AG04449 (cell line): Measurements from ENCODE around the gene FCER1G.
A peak's percentile ranks its signal among the peaks of the same experiment; 100 is the strongest.
"Not testable (repeated sequence)": the region's sequence is repeated elsewhere in the genome, so short reads cannot be mapped to it uniquely, and the experiment has no call there.

Experiments
- CTCF ChIA-PET: fragments of 350-600 bp; formaldehyde crosslinking; extraction: SDS; loops from one replicate; lab custom pipeline; 2021; ENCODE audit warnings: antibody characterized with exemption; lab: Yijun Ruan, JAX
- POLR2A ChIA-PET: fragments of 400-600, 350-600 bp; formaldehyde crosslinking; extraction: SDS; loops from one replicate; lab custom pipeline; 2020; ENCODE audit warnings: antibody characterized with exemption, inconsistent platforms; lab: Yijun Ruan, JAX
- DNase-seq: peaks from one replicate; pipeline ENCODE4 v3.0.0-alpha.2; 2010; ENCODE audit warnings: low read depth, low spot score
- H3K4me3 ChIP-seq: 2 replicates; pipeline ENCODE4 v1.5.1; 2011; ENCODE audit warnings: low read depth, mild to moderate bottlenecking, control low read depth, low read length
- TF ChIP-seq, protein P1 (sequence below): IDR thresholded peaks from one replicate; pipeline ENCODE4 v1.5.1; 2011; ENCODE audit warnings: mild to moderate bottlenecking, moderate library complexity, low read length, control low read depth, inconsistent platforms; ENCODE audit not compliant: insufficient read depth; ENCODE audit errors: missing control alignments

The FCER1G gene

DNA sequence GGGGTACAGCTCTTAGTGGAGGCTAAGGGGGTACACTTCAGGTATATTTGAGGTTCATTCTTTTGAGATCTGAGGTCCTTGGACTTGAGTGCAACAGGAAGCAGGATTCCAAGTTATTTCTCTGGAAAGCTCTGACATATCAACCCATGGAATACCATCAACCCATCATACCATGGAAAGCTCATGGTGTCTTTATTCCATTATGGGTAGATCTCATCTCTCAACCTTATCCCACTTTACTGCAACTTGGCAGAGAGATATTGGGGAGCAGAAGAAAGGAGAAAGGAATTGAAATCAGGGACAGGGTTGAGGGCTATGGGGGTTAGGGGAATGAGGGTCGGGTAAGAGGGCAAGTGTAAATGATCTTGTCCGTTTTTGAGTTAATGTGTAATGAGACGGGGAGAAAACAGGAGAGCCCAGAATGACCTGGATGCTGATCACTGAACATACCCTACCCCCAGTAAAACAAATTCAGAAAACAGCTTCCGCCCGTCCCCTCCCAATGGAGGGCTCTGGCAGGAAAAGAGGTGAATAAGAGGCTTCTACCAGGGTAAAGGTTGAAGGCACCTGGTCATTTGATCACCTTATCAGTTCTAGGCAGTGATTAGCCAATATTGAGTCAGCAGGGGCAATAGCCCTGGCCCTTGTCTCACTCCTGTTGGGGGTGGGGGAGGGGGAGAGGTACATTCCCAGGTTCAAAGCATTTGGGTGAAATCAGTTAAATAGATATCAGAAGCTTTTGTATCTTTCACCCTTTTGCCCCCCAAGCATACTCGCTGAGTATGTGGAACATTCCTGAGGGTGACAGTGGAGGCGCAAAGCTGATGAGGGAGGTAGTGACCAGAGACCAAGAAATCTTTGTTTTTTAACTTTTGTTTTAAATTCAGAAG, 9.0 kb downstream of the FCER1G start:
- H3K4me3 ChIP-seq, result no peak overlapping the region
- no peak for DNase-seq
- CTCF ChIA-PET, result interaction anchor here (1.5 to 23.5 kb wide), 11 partner anchors 6 to 158 kb away, joined by 4 to 758 read pairs (median 64); partner anchors contain the start of genes ADAMTS4, FCER1G, NDUFS2 and NR1I3
- TF ChIP-seq, protein P1, sequence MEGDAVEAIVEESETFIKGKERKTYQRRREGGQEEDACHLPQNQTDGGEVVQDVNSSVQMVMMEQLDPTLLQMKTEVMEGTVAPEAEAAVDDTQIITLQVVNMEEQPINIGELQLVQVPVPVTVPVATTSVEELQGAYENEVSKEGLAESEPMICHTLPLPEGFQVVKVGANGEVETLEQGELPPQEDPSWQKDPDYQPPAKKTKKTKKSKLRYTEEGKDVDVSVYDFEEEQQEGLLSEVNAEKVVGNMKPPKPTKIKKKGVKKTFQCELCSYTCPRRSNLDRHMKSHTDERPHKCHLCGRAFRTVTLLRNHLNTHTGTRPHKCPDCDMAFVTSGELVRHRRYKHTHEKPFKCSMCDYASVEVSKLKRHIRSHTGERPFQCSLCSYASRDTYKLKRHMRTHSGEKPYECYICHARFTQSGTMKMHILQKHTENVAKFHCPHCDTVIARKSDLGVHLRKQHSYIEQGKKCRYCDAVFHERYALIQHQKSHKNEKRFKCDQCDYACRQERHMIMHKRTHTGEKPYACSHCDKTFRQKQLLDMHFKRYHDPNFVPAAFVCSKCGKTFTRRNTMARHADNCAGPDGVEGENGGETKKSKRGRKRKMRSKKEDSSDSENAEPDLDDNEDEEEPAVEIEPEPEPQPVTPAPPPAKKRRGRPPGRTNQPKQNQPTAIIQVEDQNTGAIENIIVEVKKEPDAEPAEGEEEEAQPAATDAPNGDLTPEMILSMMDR, result no peak
- POLR2A ChIA-PET, result interaction anchor here (0.6 kb wide), 1 partner anchor 22 kb away, joined by 3 read pairs; the partner anchor contains the start of gene NDUFS2

DNA sequence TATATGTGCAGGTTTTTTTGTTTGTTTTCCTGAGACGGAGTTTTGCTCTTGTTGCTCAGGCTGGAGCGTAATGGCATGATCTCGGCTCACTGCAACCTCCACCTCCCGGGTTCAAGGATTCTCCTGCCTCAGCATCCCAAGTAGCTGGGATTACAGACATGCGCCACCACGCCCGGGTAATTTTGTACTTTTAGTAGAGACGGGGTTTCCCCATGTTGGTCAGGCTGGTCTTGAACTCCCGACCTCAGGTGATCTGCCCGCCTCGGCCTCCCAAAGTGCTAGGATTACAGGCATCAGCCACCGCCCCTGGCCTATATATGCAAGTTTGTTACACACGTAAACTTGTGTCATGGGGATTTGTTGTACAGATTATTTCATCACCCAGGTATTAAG, 9.6 kb downstream of the FCER1G start:
- POLR2A ChIA-PET, H3K4me3 ChIP-seq, DNase-seq: not testable (repeated sequence)
- CTCF ChIA-PET, result interaction anchor here (0.9 to 23.5 kb wide), 15 partner anchors 7 to 157 kb away, joined by 3 to 758 read pairs (median 37); partner anchors contain the start of genes ADAMTS4, FCER1G, NDUFS2 and NR1I3

DNA sequence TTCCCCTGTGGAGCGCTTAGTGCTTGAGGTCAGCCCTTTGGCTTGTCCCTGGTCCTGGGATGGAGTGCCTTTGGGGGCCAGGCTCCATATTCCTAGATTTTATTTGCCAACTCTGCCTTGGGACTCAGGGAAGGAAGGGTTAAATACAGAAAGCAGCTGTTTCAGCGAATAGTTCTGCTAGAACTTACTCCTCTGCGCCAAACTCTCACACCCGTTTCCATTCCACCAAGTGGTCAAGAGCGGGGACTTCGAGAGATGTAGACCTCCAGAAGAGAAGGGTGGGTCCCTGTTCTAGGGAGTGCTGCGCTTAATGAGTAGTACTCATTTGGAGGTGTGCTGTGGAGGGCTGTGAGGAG, 10.1 kb downstream of the FCER1G start:
- no peak overlapping the region for H3K4me3 ChIP-seq
- no peak for DNase-seq
- TF ChIP-seq, protein P1, result no peak
- ChIA-PET CTCF (interaction anchor here (0.8 to 23.5 kb wide), 23 partner anchors 7 to 163 kb away, joined by 3 to 758 read pairs (median 24); partner anchors contain the start of genes ADAMTS4, CFAP126, FCER1G and NDUFS2), POLR2A (interaction anchor here (0.7 to 1.3 kb wide), 6 partner anchors 8 to 165 kb away, joined by 4 to 9 read pairs (median 5); partner anchors contain the start of genes ADAMTS4, NDUFS2 and SDHC)

DNA sequence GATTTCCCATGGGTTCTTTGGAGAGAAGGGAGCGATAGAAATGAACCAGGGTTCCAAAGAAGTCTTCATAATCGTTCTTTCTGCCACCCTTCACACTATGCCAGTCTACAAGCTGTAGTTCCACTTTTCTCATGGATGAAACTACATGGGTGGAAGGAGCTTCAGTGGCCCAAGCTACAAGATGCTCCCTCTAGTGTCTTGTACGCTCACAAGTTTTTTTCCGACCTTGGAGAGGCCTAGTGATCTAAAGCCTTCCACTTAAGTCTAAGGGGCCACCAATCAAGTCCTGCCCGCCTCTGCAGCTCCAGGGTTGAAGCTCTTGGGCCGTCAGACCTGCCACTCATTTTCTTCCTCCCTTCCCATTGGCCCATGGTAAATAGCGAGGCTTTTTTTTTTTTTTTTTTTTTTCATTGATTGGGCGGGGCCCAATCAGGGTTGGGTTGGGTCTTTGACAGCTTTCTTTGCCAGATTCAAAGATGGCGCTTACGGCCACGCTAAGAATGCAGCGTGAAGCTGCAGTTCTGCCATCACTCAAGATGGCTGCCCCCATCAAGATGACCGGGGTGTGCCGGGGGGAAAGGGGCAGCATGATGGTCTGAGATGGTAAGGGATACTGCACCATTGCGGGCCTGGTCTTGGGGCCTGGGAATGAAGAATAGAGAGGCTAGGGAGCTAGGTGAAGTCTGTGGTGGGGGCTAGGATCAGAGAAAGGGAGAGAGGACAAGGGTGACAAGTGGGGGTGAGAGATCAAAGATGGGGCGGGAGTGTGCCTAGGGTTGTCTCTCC, 10.6 kb downstream of the FCER1G start, which contains the start of gene TOMM40L:
Gene TOMM40L, plus strand, starts transcription at position 527 of the 786 bp plus-strand sequence. CDS start 430 bp downstream, outside the sequence.
- H3K4me3 ChIP-seq, result peak within 1 kb of the TSS; percentile 95
- POLR2A ChIA-PET, result interaction anchor here (0.7 to 1.3 kb wide), 6 partner anchors 8 to 164 kb away, joined by 4 to 9 read pairs (median 5); partner anchors contain the start of genes ADAMTS4, NDUFS2 and SDHC
- TF ChIP-seq, protein P1, result peak; percentile 77
- peak; percentile 99 for DNase-seq
- CTCF ChIA-PET, result interaction anchor here (0.8 to 23.5 kb wide), 29 partner anchors 8 to 163 kb away, joined by 3 to 758 read pairs (median 10); partner anchors contain the start of genes ADAMTS4, CFAP126, FCER1G and NDUFS2

DNA sequence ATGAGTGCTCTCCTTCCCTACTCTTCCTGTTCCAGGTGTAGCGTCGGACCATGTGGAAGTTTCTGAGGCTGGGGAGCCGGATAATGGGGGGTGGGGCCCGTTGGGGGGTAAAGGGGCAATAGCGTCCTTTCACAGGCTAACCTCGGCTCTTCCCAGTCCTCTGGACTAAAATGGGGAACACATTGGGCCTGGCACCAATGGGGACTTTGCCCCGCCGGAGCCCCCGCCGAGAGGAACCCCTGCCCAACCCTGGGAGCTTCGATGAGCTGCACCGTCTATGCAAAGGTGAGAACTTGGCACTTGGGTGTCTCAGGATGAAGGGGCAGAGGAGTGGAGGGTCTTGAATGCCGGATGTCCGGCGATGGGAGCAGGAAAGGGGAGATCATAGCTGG, 11.2 kb downstream of the FCER1G start:
- TF ChIP-seq, protein P1, result no peak
- DNase-seq, result no peak
- ChIA-PET CTCF (interaction anchor here (0.5 to 23.5 kb wide), 34 partner anchors 8 to 238 kb away, joined by 3 to 758 read pairs (median 10); partner anchors contain the start of genes ADAMTS4, CFAP126, FCER1G and NDUFS2), POLR2A (interaction anchor here (1.2 to 1.3 kb wide), 2 partner anchors 29 to 163 kb away, joined by 5 to 9 read pairs; no protein-coding TSS in a partner anchor)
- H3K4me3 ChIP-seq, result peak overlapping the region; percentile 95

DNA sequence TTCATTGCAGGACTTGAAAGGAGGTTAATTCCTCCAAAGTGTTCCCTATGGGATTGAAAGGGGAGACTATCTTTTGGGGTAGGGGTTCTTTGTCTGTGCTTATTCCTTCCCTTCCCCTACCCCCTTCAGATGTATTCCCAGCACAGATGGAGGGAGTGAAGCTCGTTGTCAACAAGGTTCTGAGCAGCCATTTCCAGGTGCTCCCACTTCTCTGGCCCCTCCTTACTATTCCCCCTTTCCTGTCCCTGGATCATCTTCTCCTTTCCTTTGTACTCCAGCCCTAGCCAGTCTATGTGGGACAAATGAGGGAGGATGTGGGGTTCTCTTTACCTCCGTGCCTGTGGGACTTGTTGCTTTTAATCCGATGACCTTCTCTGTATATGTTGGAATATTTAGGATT, 11.7 kb downstream of the FCER1G start:
- no peak for DNase-seq
- H3K4me3 ChIP-seq, result peak overlapping the region; percentile 95
- ChIA-PET POLR2A (no interaction called here), CTCF (interaction anchor here (0.5 to 23.5 kb wide), 35 partner anchors 9 to 239 kb away, joined by 3 to 758 read pairs (median 10); partner anchors contain the start of genes ADAMTS4, CFAP126, FCER1G and NDUFS2)
- TF ChIP-seq, protein P1, result no peak
